T-helper 17 cell (primary cell): Measurements from ENCODE around the gene PARD3B. TPM values are rescaled to one million over a fixed set of nuclear protein-coding genes. Genes with fewer than 3 reads are reported as not detected.
A peak's percentile ranks its signal among the peaks of the same experiment; 100 is the strongest.

Experiments
- ATAC-seq: fragments of 150-1000 bp; cut with Tn5 transposase; 2 replicates; pipeline ENCODE4 v1.10.0; 2021; ENCODE audit warnings: mild to moderate bottlenecking, moderate library complexity
- DNase-seq, 3 donors: peaks; one replicate each; pipeline versions ENCODE4 v3.0.0 to v3.0.0-alpha.2; 2020 to 2021
- H3K9me3 ChIP-seq: one replicate; pipeline ENCODE4 v1.7.0; 2013; ENCODE audit warnings: low read length, mild to moderate bottlenecking; ENCODE audit not compliant: control insufficient read depth, poor library complexity, severe bottlenecking
- H3K27ac Mint-ChIP-seq: one replicate; pipeline ENCODE4 v1.8.0; 2022; ENCODE audit warnings: mild to moderate bottlenecking, moderate library complexity, mixed read lengths
- H3K27me3 Mint-ChIP-seq: one replicate; pipeline ENCODE4 v1.8.0; 2022; ENCODE audit warnings: mixed read lengths
- H3K36me3 Mint-ChIP-seq: one replicate; pipeline ENCODE4 v1.8.0; 2022; ENCODE audit warnings: low read depth, mixed read lengths
- H3K4me1 Mint-ChIP-seq: one replicate; pipeline ENCODE4 v1.8.0; 2022; ENCODE audit warnings: mild to moderate bottlenecking, mixed read lengths
- H3K4me3 Mint-ChIP-seq: one replicate; pipeline ENCODE4 v1.8.0; 2022; ENCODE audit warnings: mild to moderate bottlenecking, moderate library complexity, mixed read lengths
- total RNA-seq, 4 donors: library from RNA in 2 of 4; stranded (reverse) in 2 of 4; gene quantifications; one replicate each; pipeline ENCODE4 v1.2.3 and lab custom pipeline; 2022 to 2026

The PARD3B gene
- total RNA-seq, 2 donors from 2014 or later: 1.5 to 3.0 TPM

- peaks cover 29% of the 10 kb centered on the region for H3K27me3 Mint-ChIP-seq
- H3K9me3 ChIP-seq: no peaks in the 10 kb centered on the region
- DNase-seq (no peak), ATAC-seq (no peak)
- H3K27ac Mint-ChIP-seq: no peak overlapping the region
- H3K4me1 Mint-ChIP-seq: peaks cover 16% of the 10 kb centered on the region
- H3K4me3 Mint-ChIP-seq: no peak overlapping the region
- H3K36me3 Mint-ChIP-seq: no peaks in the 10 kb centered on the region
Measured at GRCh38 chr2:205657579-205657978, 1112.3 kb downstream of the PARD3B start.

GRCh38 chr2:205658068-205658467 is 1112.8 kb downstream of the PARD3B start:
- no peaks in the 10 kb centered on the region for H3K36me3 Mint-ChIP-seq
- DNase-seq (no peak), ATAC-seq (no peak)
- peaks cover 14% of the 10 kb centered on the region for H3K4me1 Mint-ChIP-seq
- H3K9me3 ChIP-seq: no peaks in the 10 kb centered on the region
- no peak overlapping the region for H3K4me3 Mint-ChIP-seq
- peaks cover 29% of the 10 kb centered on the region for H3K27me3 Mint-ChIP-seq
- no peak overlapping the region for H3K27ac Mint-ChIP-seq

- no peak for DNase-seq
- Mint-ChIP-seq H3K27me3 (peaks cover 29% of the 10 kb centered on the region), H3K4me3 (no peak overlapping the region), H3K36me3 (no peaks in the 10 kb centered on the region), H3K27ac (no peak overlapping the region), H3K4me1 (peaks cover 14% of the 10 kb centered on the region)
- ATAC-seq: no peak
- no peaks in the 10 kb centered on the region for H3K9me3 ChIP-seq
Measured at GRCh38 chr2:205658572-205658971, 1113.3 kb downstream of the PARD3B start.

GRCh38 chr2:205659922-205660321 is 1114.6 kb downstream of the PARD3B start:
- DNase-seq (no peak), ATAC-seq (no peak)
- Mint-ChIP-seq H3K27me3 (peaks cover 29% of the 10 kb centered on the region), H3K36me3 (no peaks in the 10 kb centered on the region), H3K4me1 (peaks cover 16% of the 10 kb centered on the region), H3K4me3 (no peak overlapping the region), H3K27ac (peak overlapping the region; percentile 51)
- H3K9me3 ChIP-seq: no peaks in the 10 kb centered on the region

GRCh38 chr2:205660521-205661124 is 1115.3 kb downstream of the PARD3B start:
- Mint-ChIP-seq H3K4me3 (peak overlapping the region; percentile 31), H3K4me1 (peaks cover 16% of the 10 kb centered on the region), H3K27ac (peak overlapping the region; percentile 51), H3K27me3 (peaks cover 29% of the 10 kb centered on the region), H3K36me3 (no peaks in the 10 kb centered on the region)
- no peak for DNase-seq
- no peaks in the 10 kb centered on the region for H3K9me3 ChIP-seq
- peak; percentile 54 for ATAC-seq

GRCh38 chr2:205661281-205661680 is 1116.0 kb downstream of the PARD3B start:
- ATAC-seq: no peak

GRCh38 chr2:205662206-205662965 is 1117.1 kb downstream of the PARD3B start:
- Mint-ChIP-seq H3K36me3 (no peaks in the 10 kb centered on the region), H3K27me3 (peaks cover 23% of the 10 kb centered on the region), H3K4me3 (no peak overlapping the region), H3K27ac (no peak overlapping the region), H3K4me1 (peaks cover 16% of the 10 kb centered on the region)
- DNase-seq (no peak), ATAC-seq (no peak)
- no peaks in the 10 kb centered on the region for H3K9me3 ChIP-seq

More at GRCh38 chr2:205661281-205661680, 1116.0 kb downstream of the PARD3B start:
- no peak for DNase-seq
- no peaks in the 10 kb centered on the region for H3K9me3 ChIP-seq
- H3K27ac Mint-ChIP-seq: no peak overlapping the region
- no peak overlapping the region for H3K4me3 Mint-ChIP-seq
- peaks cover 26% of the 10 kb centered on the region for H3K27me3 Mint-ChIP-seq
- H3K36me3 Mint-ChIP-seq: no peaks in the 10 kb centered on the region
- H3K4me1 Mint-ChIP-seq: peaks cover 16% of the 10 kb centered on the region

GRCh38 chr2:205665791-205666190 is 1120.5 kb downstream of the PARD3B start:
- H3K27me3 Mint-ChIP-seq: peaks cover 6% of the 10 kb centered on the region
- no peak for DNase-seq
- peaks cover 6% of the 10 kb centered on the region for H3K4me1 Mint-ChIP-seq
- H3K27ac Mint-ChIP-seq: no peak overlapping the region
- no peaks in the 10 kb centered on the region for H3K36me3 Mint-ChIP-seq
- ATAC-seq: no peak
- H3K4me3 Mint-ChIP-seq: no peak overlapping the region
- H3K9me3 ChIP-seq: no peaks in the 10 kb centered on the region
